ENCODE data around the gene FBXO44.
"Not testable (repeated sequence)": the region's sequence is repeated elsewhere in the genome, so short reads cannot be mapped to it uniquely, and the experiment has no call there.

Gene FBXO44

DNA sequence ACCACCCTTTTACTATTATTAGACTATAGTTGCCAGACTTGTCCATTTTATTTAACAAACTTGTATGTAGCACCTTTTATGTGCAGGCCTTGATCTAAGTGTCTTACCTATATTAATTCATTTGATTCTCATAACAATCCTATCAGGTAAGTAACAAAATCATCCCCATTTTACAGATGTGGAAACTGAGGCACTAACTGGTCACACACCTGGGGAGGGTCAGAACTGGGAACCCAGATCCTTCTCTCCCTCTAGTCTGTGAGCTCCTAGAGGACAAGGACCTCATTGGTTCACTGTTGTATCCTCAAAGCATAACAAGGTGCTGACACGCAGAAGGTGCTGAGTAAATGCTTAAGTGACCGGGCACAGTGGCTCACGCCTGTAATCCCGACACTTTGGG, 15.3 kb upstream of the FBXO44 start:
- DNase-seq (ENCODE audit: low read depth), result no peak

DNA sequence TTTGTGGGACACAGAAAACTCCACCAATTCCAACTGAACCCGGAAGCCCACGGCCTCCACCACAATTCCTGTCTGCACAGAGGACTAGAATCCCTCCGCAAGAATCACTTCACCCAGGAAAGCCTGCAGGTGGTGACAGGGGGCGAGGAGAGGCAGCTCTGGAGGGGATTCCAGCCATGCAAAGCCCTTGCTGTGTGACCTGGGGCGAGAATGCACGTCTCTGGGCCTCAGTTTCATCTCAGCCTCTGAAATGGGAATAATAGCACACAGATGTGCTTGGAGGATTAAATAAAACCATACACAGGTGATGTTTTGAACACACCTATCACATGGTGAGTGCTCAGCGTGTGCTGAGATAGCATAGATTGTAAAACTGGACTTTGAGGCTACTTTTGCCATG, 14.6 kb upstream of the FBXO44 start:
- DNase-seq (ENCODE audit: low read depth), result no peak

DNA sequence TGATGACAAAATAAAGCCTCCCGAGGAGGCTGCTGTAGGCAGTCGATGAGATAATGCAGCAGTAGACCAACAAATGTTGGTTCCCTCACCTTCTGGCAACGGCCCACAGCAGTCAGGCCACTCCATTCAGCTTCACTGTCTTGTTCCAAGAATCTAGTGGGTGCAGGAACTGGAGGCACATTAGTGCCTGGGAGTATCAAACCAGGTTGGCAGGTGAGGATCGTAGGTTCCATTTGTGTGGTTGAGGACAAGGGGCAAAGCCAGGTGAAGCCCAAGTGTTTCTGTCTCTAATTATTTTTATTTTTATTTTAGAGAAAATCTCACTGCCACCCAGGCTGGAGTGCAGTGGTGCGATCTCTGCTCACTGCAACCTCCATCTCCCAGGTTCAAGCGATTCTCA, 13.7 kb upstream of the FBXO44 start:
- DNase-seq (ENCODE audit: low read depth), result no peak

DNA sequence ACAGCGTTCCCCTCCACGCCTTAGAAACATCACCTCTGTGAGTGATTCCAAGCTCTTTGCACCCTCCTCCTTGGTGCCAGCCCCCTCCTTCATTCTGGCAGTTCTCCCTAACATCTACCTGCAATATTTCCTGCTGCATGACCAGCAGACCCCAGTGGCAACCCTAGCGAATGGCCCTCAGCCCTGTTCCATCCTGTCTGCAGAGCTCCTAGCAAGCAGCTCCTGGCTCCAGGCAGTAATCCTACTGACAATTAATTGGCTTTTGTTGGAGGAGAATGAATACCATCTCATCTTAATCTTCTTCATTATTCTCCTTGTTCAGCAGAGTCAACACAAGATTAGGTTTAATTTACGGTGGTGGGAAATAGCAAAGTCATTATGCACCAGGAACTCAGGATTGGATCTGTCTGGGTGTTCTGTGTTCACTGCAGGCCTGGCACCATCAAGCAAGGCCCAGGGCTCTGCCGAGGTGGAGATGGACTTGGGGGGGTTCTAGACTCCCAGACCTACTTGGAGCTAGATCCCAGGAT, 12.8 kb upstream of the FBXO44 start:
- no peak for DNase-seq (ENCODE audit: low read depth)

DNA sequence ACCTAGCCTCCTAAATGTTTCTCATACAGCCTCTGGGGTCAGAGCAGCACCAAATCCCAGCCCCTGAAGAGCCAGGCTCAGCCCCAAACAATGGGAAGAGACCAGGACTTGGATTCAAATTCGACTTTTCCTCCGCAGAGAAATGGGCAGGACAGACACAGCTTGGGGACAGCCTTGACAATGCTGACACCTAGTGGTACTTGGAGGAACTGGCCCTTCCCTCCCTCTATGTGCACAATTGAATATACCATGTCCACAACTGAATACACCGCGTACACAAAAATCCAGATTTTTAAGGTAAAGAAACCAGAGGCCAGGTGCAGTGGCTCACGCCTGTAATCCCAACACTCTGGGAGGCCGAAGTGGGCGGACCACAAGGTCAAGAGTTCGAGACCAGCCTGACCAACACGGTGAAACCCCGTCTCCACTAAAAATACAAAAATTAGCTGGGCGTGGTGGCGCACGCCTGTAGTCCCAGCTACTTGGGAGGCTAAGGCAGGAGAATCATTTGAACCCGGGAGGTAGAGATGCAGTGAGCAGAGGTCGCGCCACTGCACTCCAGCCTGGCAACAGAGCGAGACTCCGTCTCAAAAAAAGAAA, 12.2 kb upstream of the FBXO44 start:
- not testable (repeated sequence) for DNase-seq (ENCODE audit: low read depth)

DNA sequence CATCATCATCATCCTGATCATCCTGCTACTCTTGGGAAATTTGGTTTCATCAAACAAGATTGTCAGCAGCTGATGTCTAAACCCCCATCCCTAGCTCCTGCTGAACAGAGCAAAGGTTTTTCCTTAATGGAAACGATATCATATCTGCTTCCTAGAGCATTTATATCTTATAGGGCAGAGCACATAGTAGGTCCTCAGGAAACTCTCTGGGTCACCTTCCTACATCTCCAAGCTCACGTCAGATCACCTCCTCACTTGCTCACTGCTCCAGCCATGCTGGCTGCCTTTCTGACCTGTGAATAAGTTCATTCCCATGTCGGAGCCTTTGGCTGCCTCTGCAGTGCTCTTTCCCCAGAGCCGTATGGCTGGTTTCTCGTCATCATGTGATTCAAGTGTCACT, 10.9 kb upstream of the FBXO44 start:
- no peak for DNase-seq (ENCODE audit: low read depth)

DNA sequence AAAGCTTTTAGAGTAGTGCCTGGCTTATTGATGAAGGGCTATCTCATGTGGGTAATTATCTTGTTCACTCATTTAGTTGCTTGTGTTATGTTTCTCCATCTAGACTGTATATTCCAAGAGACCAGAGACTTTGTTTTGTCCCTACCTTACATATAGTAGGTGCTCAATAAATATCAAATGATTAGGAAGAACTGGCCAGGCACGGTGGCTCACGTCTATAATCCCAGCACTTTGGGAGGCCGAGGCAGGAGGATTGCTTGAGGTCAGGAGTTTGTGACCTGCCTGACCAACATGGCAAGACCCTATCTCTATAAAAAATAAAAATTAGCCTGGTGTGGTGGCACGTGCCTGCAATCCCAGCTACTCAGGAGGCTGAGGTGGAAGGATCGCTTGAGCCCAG, 9.4 kb upstream of the FBXO44 start:
- DNase-seq (ENCODE audit: low read depth), result no peak

DNA sequence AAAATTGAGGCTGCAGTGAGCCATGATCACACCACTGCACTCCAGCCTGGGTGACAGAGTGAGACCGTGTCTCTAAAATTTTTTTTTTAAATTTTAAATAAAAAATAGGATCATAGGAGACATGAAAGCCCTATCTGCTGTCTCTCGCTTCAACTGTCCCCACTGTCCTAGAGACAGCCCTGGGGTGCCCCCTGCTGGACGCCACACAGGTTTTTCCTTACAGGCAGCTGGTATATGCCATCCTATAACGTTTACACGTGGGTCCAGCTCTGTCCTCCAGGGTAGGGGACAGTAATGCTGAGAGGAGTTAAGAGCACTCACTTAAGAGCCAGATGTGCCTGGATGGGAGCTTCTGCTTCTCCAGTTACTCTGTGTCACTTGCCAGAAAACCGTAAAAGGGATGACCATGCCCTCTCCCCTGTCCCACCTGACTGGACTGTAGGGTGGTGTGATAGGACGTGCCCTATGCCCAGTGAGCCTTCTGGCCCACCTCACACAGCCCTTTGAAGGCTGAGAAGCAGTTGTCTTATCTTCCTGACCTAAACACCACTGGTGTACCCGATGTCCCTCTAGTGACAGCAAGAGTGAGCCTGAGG, 8.9 kb upstream of the FBXO44 start:
- no peak for DNase-seq (ENCODE audit: low read depth)

DNA sequence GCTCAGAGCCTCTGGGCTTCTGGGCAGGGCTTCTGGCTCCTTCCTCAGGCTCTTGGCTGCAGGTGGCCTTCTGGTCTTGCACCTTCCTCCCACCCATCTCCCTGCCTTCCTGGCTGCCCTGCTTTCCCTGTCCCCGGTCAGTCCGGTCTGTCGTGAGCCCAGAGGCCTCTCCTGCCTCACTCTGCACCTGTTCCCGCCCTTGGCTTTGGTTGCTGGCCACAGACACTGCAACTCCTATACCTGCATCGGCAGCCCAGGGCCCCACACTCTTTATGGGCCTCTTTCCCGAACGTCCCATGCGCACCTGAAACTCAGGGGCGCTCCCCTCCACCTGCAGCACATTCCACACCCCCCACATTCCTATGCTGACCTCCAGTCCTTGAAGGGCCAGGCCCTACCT, 8.4 kb upstream of the FBXO44 start:
- DNase-seq (ENCODE audit: low read depth), result no peak

DNA sequence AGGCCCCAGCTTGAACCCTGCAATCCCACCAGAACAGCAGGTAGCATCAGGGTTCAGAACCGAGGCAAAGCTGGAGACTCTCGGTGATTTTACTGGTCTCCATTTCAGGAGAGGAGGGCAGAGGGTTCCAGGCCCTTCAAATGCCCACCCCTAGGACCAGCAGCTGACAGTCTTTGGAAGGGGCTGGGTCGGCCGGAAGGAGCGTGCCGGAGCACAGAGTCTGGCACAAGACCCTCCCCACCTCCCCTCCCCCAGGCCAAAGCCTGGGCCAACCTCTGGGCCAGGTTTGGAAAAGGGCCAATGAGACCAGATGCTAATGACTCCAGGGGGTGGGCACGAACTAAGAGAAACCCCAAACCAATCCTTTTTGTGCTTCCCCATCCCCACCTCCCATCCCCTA, 7.3 kb upstream of the FBXO44 start:
- DNase-seq (ENCODE audit: low read depth), result no peak

DNA sequence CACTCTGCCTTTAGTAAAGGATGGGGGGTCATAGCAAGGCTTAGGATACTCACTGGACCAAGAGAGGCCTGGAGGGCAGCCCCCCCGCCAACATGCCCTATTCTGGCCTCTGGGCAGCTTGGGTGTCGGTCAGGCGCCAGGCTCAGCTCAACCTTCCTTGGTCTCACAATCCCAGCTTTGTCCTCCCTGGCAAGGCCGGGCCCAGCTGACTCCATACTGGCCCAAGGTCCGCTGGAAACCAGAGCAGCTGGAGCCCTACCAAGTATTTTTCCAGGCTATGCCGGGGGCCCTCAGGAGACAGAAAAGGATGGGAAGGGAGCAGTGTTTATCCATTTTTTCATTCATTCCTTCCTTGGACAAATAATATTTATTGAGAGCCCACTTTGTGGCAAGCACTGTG, 6.6 kb upstream of the FBXO44 start:
- no peak for DNase-seq (ENCODE audit: low read depth)

DNA sequence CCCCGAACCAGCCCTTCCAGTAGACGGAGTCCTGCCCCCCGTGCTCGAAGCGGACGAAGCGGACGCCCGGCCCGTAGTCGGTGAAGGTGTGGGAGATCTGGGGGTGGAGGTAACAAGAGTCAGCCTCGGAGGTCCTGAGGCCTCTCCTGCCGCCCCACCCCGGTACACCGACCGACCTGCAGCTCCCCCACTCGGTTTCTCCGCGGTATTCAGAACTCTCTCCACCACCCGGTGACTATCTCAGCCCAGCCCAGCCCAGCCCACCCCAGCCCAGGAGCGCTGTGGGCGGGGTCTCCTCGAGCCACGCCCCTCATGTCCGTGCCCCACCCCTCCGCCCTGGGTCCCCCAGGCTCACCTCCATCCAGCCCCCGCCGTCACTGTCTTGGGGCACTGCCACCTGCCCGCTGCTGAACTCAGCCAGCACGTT, 5.9 kb upstream of the FBXO44 start:
- DNase-seq (ENCODE audit: low read depth), result no peak

DNA sequence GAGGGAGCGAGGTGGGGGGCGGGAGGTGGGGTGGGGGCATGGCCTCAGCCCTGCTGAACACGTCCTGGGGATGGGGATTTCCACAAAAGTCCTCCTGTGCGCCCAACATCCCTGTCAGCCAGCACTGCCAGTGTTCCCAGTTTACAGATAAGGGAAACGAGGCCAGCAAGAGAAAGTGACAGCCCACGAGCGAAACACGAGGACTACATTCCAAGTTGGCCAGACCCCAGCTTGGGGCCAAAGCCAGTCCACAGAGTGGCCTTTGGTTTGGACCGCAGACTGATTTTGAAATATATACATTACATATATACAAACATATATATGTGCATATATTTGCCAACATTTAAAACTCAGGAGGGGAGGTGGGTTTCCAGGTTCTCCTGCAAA, 5.4 kb upstream of the FBXO44 start:
- DNase-seq (ENCODE audit: low read depth), result no peak

DNA sequence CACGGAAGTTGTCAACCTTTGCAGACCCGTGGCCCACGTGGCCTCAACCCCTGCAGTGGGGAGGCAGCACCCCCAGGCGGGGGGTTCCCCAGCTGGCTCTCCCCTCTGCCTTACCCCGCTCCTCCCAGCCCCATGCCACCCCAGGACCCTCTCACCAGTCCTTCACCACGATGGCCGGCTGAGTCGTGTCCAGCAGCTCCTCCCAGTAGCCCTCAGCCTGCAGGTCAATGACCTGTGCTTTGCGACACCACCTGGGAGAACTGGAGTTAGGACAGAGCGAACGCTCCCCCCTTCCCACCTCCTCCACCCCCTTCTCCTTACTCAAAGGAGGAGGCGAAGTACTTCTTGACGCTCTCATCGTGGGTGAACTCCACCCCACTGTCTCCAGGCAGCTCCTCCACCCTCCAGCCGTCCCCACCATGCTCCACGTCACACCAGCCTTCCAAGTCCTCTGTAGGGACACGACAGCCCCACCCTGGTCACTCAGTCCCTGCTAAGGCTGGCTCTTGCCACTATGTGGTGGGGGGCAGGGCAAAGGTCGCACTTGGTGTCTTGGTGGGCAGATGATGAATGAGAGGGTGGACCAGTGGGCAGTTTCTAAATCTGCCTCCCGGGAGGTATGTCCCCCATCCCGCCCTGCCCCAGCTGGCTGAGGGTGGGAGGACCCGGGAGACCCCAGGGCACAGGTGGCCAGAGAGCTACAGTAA, 4.9 kb upstream of the FBXO44 start:
- no peak for DNase-seq (ENCODE audit: low read depth)

DNA sequence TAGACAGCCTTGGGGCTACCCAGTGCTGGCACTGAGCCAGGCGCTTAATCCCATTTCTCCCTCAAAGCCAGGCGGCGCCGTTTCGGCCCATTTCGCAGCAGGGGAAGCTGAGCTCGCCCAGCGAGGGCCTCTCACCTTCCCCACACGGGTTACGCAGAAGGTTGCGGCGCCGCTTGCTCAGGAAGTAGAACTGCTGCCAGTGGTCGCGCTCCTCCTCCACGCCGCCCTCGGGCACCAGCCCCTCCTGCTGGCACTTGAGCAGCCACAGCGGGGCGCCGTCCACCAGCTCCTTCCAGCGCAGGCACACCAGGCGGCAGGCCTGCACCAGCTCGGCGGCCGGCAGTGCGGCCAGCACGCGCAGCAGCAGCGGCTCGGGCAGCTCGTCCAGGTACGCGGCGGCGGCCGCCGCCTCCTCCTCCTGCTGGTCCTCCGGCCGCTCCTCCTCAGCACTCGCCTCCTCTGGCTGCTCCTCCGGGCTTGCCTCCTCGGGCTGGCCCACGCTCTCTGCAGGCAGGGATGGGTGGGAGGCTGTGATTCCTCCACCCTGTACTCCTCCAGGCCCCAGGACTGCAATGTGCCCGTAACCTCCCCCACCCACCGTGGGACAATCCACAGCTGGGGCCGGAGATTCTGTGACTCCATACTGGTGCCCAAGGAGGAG, 4.2 kb upstream of the FBXO44 start:
- no peak for DNase-seq (ENCODE audit: low read depth)

DNA sequence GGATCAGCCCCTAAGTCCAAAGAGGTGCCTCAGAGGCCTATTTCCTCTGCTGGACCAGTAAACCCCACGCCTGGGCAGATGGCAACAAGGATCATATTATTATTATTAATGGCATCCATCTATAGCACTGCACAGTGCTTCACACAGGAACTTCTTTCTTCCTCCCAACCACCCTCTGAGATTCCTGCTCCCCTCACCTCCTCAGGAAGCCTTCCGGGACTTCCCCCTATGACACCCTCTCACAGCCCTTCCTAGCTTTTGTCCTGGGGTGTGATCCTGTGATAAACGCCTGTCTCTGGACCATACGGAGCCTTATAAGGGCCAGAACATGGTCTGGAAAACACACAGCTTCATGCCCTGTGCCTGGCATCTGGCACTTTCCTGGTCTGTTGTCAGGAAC, 3.7 kb upstream of the FBXO44 start:
- no peak for DNase-seq (ENCODE audit: low read depth)

DNA sequence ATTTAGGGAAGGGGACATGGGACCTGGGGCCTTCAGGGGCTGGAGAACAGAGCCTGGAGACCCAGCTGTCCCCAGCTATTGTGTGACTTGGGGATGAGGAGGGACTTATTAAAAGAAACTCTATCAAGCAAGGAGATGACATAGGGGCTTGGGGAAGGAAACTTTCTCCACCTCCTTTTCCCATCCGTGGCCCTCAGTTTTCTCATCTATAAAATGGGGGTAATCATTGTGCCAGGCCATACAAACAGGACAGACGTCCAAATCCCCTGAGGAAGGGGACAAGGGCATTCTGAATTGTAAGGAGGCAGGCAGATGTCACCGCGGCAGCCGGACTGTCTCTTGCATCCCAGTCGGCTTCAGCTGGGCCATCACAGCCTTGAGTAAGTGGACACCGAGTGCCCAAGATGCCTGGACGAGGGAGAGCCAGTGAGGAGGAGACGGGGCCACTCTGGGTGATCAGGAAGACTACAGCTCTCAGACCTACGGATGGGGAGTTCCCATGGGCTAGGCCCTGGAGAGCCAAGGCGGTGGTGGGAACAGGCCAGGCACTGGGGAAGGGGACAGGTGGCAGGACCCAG, 2.4 kb upstream of the FBXO44 start:
- DNase-seq (ENCODE audit: low read depth), result no peak

DNA sequence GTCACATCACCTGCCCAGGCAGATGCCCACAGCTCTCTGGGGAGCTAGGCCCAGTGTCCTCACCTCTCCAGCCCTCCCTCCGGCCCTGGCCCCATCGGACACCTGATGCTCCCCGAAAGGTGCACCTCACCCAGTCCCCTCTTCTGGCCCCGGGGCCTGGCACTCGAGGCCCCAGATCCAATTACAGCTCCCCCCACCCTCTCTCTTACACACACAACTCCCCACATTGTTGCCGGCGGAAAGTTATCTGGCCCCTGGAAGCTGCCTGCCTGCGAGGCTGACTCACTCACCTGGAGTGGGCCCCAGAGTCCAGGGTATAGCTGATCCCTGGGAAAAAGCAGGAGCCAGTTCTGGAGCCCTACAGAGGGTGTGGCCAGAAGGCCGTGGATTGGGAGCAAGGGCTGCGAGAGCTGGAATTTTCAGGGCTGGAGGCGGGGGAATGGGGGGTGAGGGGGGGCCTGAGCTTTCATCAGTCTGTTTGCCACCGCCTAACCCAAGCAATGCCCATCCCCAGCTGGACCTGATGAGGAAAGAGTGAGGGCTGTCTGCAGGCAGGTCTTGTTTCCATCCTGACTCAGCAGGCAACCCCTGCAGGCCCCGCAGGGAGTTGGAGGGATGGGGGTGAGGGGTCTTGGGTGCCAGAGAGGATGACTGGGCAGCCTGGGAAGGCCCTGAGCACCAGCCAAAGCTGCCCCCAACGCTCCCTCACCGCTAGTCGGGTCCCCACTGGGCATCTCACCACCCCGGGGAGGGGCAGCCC, 1.4 kb upstream of the FBXO44 start:
- DNase-seq (ENCODE audit: low read depth), result no peak

DNA sequence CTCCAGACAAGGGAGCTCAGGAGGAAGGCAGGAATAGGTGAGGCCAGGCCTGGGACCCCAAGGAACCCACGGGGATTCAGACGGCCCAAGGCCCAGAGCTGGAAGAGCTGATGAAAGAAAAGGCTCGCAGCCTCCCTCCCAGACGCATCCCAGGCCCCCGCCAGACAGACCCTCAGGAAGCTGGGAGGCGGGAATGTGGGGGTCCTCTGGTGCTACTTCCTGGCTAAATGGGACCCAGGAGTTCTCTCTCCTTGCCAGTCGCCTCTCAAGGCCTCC, 878 bp upstream of the FBXO44 start:
- no peak for DNase-seq (ENCODE audit: low read depth)

DNA sequence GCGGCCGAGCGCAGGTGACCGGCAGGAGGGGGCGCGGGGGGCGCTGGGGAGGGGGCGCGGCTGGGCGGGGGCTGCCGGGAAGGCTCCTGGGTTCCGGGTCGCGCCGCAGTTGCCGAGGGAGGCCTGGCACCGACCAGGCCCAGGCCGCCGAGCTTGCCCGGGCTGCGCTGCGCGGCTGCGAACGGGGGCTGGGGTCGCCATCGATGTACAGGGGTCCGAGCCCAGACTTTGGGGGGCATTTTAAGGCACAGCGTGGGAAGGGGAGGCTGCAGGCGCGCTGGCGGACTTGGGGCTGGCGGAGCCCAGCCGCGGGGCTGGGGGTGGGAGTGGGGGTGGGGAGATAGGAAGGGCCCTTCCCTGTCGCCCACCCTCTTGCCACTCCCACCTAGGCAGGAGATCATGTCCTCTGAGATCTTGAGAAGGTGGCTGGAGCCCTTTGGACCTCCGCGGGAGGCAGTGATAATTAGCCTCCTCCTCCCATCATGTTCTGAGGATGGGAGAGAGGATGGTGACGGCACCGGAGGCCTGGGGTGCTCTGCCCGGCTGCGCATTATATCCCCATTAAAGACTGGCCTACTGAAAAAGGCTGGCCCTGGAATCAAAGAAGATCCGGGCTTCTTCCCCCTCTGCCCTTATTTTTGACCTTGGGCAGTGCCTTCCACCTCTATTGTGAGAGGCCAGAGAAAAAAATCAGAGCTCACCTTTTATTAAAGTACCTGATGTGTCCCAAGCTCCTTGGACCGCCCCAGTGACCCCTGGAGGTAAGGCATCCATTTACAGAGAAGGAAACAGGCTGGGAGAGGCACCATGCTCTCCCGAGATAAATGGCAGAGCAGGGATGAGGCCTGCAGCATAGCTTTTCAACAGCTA, 497 bp downstream of the FBXO44 start:
- no peak for DNase-seq (ENCODE audit: low read depth)

DNA sequence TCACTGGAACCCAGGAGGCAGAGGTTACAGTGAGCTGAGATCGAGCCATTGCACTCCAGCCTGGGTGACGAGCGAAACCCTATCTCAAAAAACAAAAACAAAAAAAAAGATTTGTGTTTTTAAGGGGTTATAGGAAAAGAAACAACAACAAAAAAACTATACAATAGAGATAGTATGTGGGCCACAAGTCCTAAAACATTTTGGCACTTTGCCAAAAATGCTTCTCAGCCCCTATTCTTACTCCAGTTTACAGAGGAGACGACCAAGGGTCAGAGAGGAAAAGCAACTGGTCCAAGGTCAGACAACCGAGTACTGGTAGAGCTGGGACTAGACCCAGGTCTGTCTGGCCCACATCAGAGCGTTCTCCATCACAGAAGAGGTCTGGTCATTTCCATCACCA, 3.0 kb downstream of the FBXO44 start:
- DNase-seq (ENCODE audit: low read depth), result no peak
